HK-2 (cell line): Measurements from ENCODE around the gene IL17F.

Experiments used
- DNase-seq: peaks from one replicate; pipeline ENCODE4 v3.0.0-alpha.2; 2018; ENCODE audit not compliant: unreplicated experiment

IL17F gene

GRCh38 chr6:52244400-52244799 lies at the start of gene IL17F:
TSS of gene IL17F (minus strand) at chr6:52244500. CDS start at chr6:52244429, 71 bp downstream.
- DNase-seq: no peak

- DNase-seq: no peak
Measured at GRCh38 chr6:52293067-52293466, 48.8 kb upstream of the IL17F start.

- DNase-seq: no peak
Measured at GRCh38 chr6:52288841-52289240, 44.5 kb upstream of the IL17F start.

- no peak for DNase-seq
Measured at GRCh38 chr6:52288216-52288615, 43.9 kb upstream of the IL17F start.

GRCh38 chr6:52286798-52287432 lies 42.6 kb upstream of the IL17F start:
- peak; percentile 52 for DNase-seq

GRCh38 chr6:52285177-52286068 lies 41.1 kb upstream of the IL17F start:
- DNase-seq: no peak

GRCh38 chr6:52284460-52285176 lies 40.3 kb upstream of the IL17F start, which contains the start of gene MCM3:
TSS of gene MCM3 (minus strand) at chr6:52284742. CDS start at chr6:52284674, 68 bp downstream.
- DNase-seq: peak; percentile 98

GRCh38 chr6:52284131-52284459 lies 39.8 kb upstream of the IL17F start:
- peak; percentile 49 for DNase-seq

GRCh38 chr6:52283111-52283510 lies 38.8 kb upstream of the IL17F start:
- DNase-seq: no peak

GRCh38 chr6:52276130-52276529 lies 31.8 kb upstream of the IL17F start:
- DNase-seq: no peak

- no peak for DNase-seq
Measured at GRCh38 chr6:52271852-52272460, 27.7 kb upstream of the IL17F start.

- DNase-seq: peak; percentile 63
Measured at GRCh38 chr6:52263709-52264540, 19.6 kb upstream of the IL17F start.

GRCh38 chr6:52262620-52263344 lies 18.5 kb upstream of the IL17F start:
- DNase-seq: no peak

- no peak for DNase-seq
Measured at GRCh38 chr6:52261229-52261628, 16.9 kb upstream of the IL17F start.

- DNase-seq: no peak
Measured at GRCh38 chr6:52260634-52261033, 16.3 kb upstream of the IL17F start.

GRCh38 chr6:52255434-52255833 lies 11.1 kb upstream of the IL17F start:
- DNase-seq: no peak

GRCh38 chr6:52254731-52255378 lies 10.6 kb upstream of the IL17F start:
- DNase-seq: no peak

- DNase-seq: no peak
Measured at GRCh38 chr6:52253494-52253893, 9.2 kb upstream of the IL17F start.

GRCh38 chr6:52251113-52251512 lies 6.8 kb upstream of the IL17F start:
- DNase-seq: no peak

- no peak for DNase-seq
Measured at GRCh38 chr6:52249078-52249477, 4.8 kb upstream of the IL17F start.
